Measurements from ENCODE around the gene MB21D2. TPM values are rescaled to one million over a fixed set of nuclear protein-coding genes. Genes with fewer than 3 reads are reported as not detected.

MB21D2 gene
- total and polyA plus RNA-seq, 10 donors = 0.59 to 3.5 (median 2.0) TPM

- no peak overlapping the region for H3K4me3 ChIP-seq
- intact Hi-C loops (cut with DNase I; ENCODE audit: low total_unique reads) = no loop called here
- 64 to 81% (median 76%) methylated on average over 3 of the region's 3 CpGs for WGBS, 5 donors
- no peak for DNase-seq
- no peak overlapping the region for H3K27ac ChIP-seq
- no peaks in the 10 kb centered on the region for H3K27me3 ChIP-seq (replicated peaks in 1 of 7)
- peaks cover 0 to 21% (median 10%) of the 10 kb centered on the region in 6 donors for H3K4me1 ChIP-seq
- H3K9me3 ChIP-seq = no peaks in the 10 kb centered on the region
- no peak for TF ChIP-seq POLR2A (IDR thresholded peaks at IDR 0.05)
- TF ChIP-seq CTCF (IDR thresholded peaks at IDR 0.05 in 8 of 11, conservative IDR thresholded peaks at IDR 0.05 in 3 of 11) = no peak
- no peak for TF ChIP-seq POLR2AphosphoS5 (IDR thresholded peaks at IDR 0.05)
- no peaks in the 10 kb centered on the region for H3K36me3 ChIP-seq
These were observed 69.7 kb downstream of the MB21D2 start for GRCh38 chr3:192847941-192848340.

GRCh38 chr3:192845526-192845855 lies 72.2 kb downstream of the MB21D2 start:
- Histone ChIP-seq H3K9me3 (no peaks in the 10 kb centered on the region), H3K27ac (no peak overlapping the region), H3K27me3 (replicated peaks in 1 of 7) (no peaks in the 10 kb centered on the region), H3K36me3 (no peaks in the 10 kb centered on the region), H3K4me1 (peaks cover 0 to 5% (median 0%) of the 10 kb centered on the region in 6 donors), H3K4me3 (no peak overlapping the region)
- DNase-seq = no peak
- intact Hi-C loops (cut with DNase I; ENCODE audit: low total_unique reads) = no loop called here
- 83 to 96% (median 89%) methylated on average over 4 of the region's 4 CpGs for WGBS, 5 donors
- TF ChIP-seq POLR2A (IDR thresholded peaks at IDR 0.05) (no peak), POLR2AphosphoS5 (IDR thresholded peaks at IDR 0.05) (no peak), CTCF (IDR thresholded peaks at IDR 0.05 in 8 of 11, conservative IDR thresholded peaks at IDR 0.05 in 3 of 11) (no peak)

GRCh38 chr3:192844836-192845525 lies 72.7 kb downstream of the MB21D2 start:
- intact Hi-C loops (cut with DNase I; ENCODE audit: low total_unique reads) = no loop called here

DNA sequence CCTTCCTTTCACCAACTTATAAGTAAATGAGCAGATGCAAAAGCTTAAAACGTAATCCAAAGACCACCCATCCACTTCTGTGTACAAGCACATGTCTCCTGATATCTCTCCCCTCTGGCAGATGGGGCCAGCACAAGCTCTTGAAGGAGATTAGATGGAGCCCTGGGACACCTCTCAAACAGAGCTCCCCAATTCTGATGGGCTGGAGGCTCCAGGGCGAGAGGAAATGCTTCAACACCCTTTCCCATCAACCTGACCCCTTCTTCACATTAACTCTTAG lies 73.2 kb downstream of the MB21D2 start:
- Histone ChIP-seq H3K4me1 (peaks cover 0 to 5% (median 0%) of the 10 kb centered on the region in 6 donors), H3K9me3 (no peaks in the 10 kb centered on the region), H3K27ac (no peak overlapping the region), H3K36me3 (no peaks in the 10 kb centered on the region), H3K27me3 (replicated peaks in 1 of 7) (no peaks in the 10 kb centered on the region), H3K4me3 (no peak overlapping the region)
- TF ChIP-seq CTCF (IDR thresholded peaks at IDR 0.05 in 8 of 11, conservative IDR thresholded peaks at IDR 0.05 in 3 of 11) (no peak), POLR2AphosphoS5 (IDR thresholded peaks at IDR 0.05) (no peak), POLR2A (IDR thresholded peaks at IDR 0.05) (no peak)
- DNase-seq = no peak
- intact Hi-C loops (cut with DNase I; ENCODE audit: low total_unique reads) = no loop called here
- WGBS, 5 donors = 74 to 82% (median 78%) methylated on average over 2 of the region's 2 CpGs

More at GRCh38 chr3:192844836-192845525, 72.7 kb downstream of the MB21D2 start:
- WGBS, 5 donors = 78 to 84% (median 82%) methylated on average over 9 of the region's 9 CpGs
- Histone ChIP-seq H3K9me3 (no peaks in the 10 kb centered on the region), H3K4me3 (no peak overlapping the region), H3K36me3 (no peaks in the 10 kb centered on the region), H3K4me1 (peaks cover 0 to 5% (median 0%) of the 10 kb centered on the region in 6 donors), H3K27me3 (replicated peaks in 1 of 7) (no peaks in the 10 kb centered on the region), H3K27ac (no peak overlapping the region)
- no peak for TF ChIP-seq POLR2A (IDR thresholded peaks at IDR 0.05)
- TF ChIP-seq CTCF (IDR thresholded peaks at IDR 0.05 in 8 of 11, conservative IDR thresholded peaks at IDR 0.05 in 3 of 11) = no peak
- no peak for TF ChIP-seq POLR2AphosphoS5 (IDR thresholded peaks at IDR 0.05)
- DNase-seq = no peak
